WTC11 (cell line): Measurements from ENCODE around the gene KIAA0232. TPM values are rescaled to one million over a fixed set of nuclear protein-coding genes. Genes with fewer than 3 reads are reported as not detected.

Experiments used
- ATAC-seq: fragments of 200-7000 bp; cut with Tn5 transposase; 2 replicates; pipeline ENCODE4 v1.10.0; 2021; ENCODE audit warnings: mild to moderate bottlenecking, moderate library complexity
- CTCF ChIA-PET: fragments of 300-600 bp; sonication (Branson Sonifier 250); formaldehyde crosslinking; loops from one replicate; lab custom pipeline; 2021; ENCODE audit warnings: antibody characterized with exemption; lab: Charles Lee
- POLR2A ChIA-PET: fragments of 350-600 bp; sonication (Branson Sonifier 250); formaldehyde crosslinking; loops from one replicate; lab custom pipeline; 2021; ENCODE audit warnings: antibody characterized with exemption; lab: Charles Lee
- DNase-seq: peaks from one replicate; pipeline ENCODE4 v3.0.0; 2021; ENCODE audit warnings: low spot score
- H3K27ac Mint-ChIP-seq: 2 replicates; pipeline ENCODE4 v1.8.0; 2021; ENCODE audit warnings: mixed read lengths
- H3K27me3 Mint-ChIP-seq: 2 replicates; pipeline ENCODE4 v1.8.0; 2021; ENCODE audit warnings: low read depth, mild to moderate bottlenecking, moderate library complexity, mixed read lengths
- H3K36me3 Mint-ChIP-seq: 2 replicates; pipeline ENCODE4 v1.8.0; 2021; ENCODE audit warnings: mixed read lengths
- H3K4me1 Mint-ChIP-seq: 2 replicates; pipeline ENCODE4 v1.8.0; 2022; ENCODE audit warnings: mixed read lengths
- H3K4me3 Mint-ChIP-seq: 2 replicates; pipeline ENCODE4 v1.8.0; 2021; ENCODE audit warnings: mild to moderate bottlenecking, moderate library complexity, mixed read lengths
- H3K9me3 Mint-ChIP-seq: 2 replicates; pipeline ENCODE4 v1.8.0; 2021; ENCODE audit warnings: mixed read lengths
- CREM ChIP-seq: sonication (generic); formaldehyde crosslinking; IDR thresholded peaks from 2 replicates; pipeline ENCODE4 v1.8.1; 2022; ENCODE audit warnings: mild to moderate bottlenecking, missing genetic modification reagents, moderate library complexity
- ELF4 ChIP-seq: sonication (generic); formaldehyde crosslinking; IDR thresholded peaks from 2 replicates; pipeline ENCODE4 v1.8.1; 2022; ENCODE audit warnings: low read depth, mild to moderate bottlenecking, moderate library complexity, missing genetic modification reagents
- ESRRA ChIP-seq: sonication (generic); formaldehyde crosslinking; IDR thresholded peaks from 2 replicates; pipeline ENCODE4 v1.8.1; 2022; ENCODE audit warnings: mild to moderate bottlenecking, missing genetic modification reagents, borderline replicate concordance
- FOXJ3 ChIP-seq: sonication (generic); formaldehyde crosslinking; IDR thresholded peaks from 2 replicates; pipeline ENCODE4 v1.9.0; 2021; ENCODE audit warnings: missing genetic modification reagents, mild to moderate bottlenecking, borderline replicate concordance
- FOXP1 ChIP-seq: sonication (generic); formaldehyde crosslinking; IDR thresholded peaks from 2 replicates; pipeline ENCODE4 v1.8.0; 2022; ENCODE audit warnings: missing genetic modification reagents, mild to moderate bottlenecking, moderate library complexity, borderline replicate concordance
- GABPB1 ChIP-seq: sonication (generic); formaldehyde crosslinking; IDR thresholded peaks from 2 replicates; pipeline ENCODE4 v1.8.1; 2023; ENCODE audit warnings: mild to moderate bottlenecking, missing genetic modification reagents
- SOX15 ChIP-seq: fragments of 250-450 bp; sonication (Bioruptor Pico); IDR thresholded peaks from 2 replicates; pipeline ENCODE4 v1.9.0; 2021; ENCODE audit warnings: mild to moderate bottlenecking
- ZNF121 ChIP-seq: sonication (generic); formaldehyde crosslinking; IDR thresholded peaks from 2 replicates; pipeline ENCODE4 v1.8.0; 2023; ENCODE audit warnings: missing genetic modification reagents
- ZNF263 ChIP-seq: sonication (generic); formaldehyde crosslinking; IDR thresholded peaks from 2 replicates; pipeline ENCODE4 v1.8.1; 2022; ENCODE audit warnings: low read depth, mild to moderate bottlenecking, moderate library complexity, missing genetic modification reagents
- ZNF317 ChIP-seq: sonication (generic); formaldehyde crosslinking; IDR thresholded peaks from 2 replicates; pipeline ENCODE4 v1.8.1; 2023; ENCODE audit warnings: low read depth, mild to moderate bottlenecking, moderate library complexity, missing genetic modification reagents, borderline replicate concordance
- ZNF416 ChIP-seq: fragments of 250-450 bp; sonication (Bioruptor Pico); IDR thresholded peaks from 2 replicates; pipeline ENCODE4 v1.9.0; 2021; ENCODE audit warnings: mild to moderate bottlenecking, inconsistent platforms
- total RNA-seq: library from RNA; stranded (reverse); gene quantifications from 3 replicates; pipeline ENCODE4 v1.2.3, GENCODE V29; 2021
- TF ChIP-seq, protein P1 (sequence below): sonication (generic); formaldehyde crosslinking; IDR thresholded peaks from 2 replicates; pipeline ENCODE4 v1.8.1; 2022; ENCODE audit warnings: low read depth, mild to moderate bottlenecking, moderate library complexity, missing genetic modification reagents, borderline replicate concordance
- TF ChIP-seq, protein P2 (sequence below): sonication (generic); formaldehyde crosslinking; IDR thresholded peaks from 2 replicates; pipeline ENCODE4 v1.8.1; 2023; ENCODE audit warnings: mild to moderate bottlenecking, moderate library complexity, missing genetic modification reagents
- TF ChIP-seq, protein P3 (sequence below): sonication (generic); formaldehyde crosslinking; conservative IDR thresholded peaks from 2 replicates; pipeline ENCODE4 v1.8.1; 2023; ENCODE audit warnings: mild to moderate bottlenecking, low read depth, missing genetic modification reagents, moderate library complexity
- TF ChIP-seq, protein P4 (sequence below): fragments of 250-450 bp; sonication (Bioruptor Pico); IDR thresholded peaks from 2 replicates; pipeline ENCODE4 v1.8.0; 2021; ENCODE audit warnings: mild to moderate bottlenecking
- TF ChIP-seq, protein P5 (sequence below): fragments of 250-450 bp; sonication (Bioruptor Pico); conservative IDR thresholded peaks from 2 replicates; pipeline ENCODE4 v1.9.0; 2021; ENCODE audit warnings: mild to moderate bottlenecking
- TF ChIP-seq, protein P6 (sequence below): sonication (generic); formaldehyde crosslinking; IDR thresholded peaks from 2 replicates; pipeline ENCODE4 v1.8.0; 2022; ENCODE audit warnings: mild to moderate bottlenecking, missing genetic modification reagents
- TF ChIP-seq, protein P7 (sequence below): sonication (generic); formaldehyde crosslinking; IDR thresholded peaks from 2 replicates; pipeline ENCODE4 v1.8.0; 2022; ENCODE audit warnings: missing genetic modification reagents
- TF ChIP-seq, protein P8 (sequence below): sonication (generic); formaldehyde crosslinking; IDR thresholded peaks from 2 replicates; pipeline ENCODE4 v1.8.1; 2023; ENCODE audit warnings: mild to moderate bottlenecking, missing genetic modification reagents, moderate library complexity

The KIAA0232 gene
- total RNA-seq, 1 experiment from 2014 or later, result 23.2 TPM

DNA sequence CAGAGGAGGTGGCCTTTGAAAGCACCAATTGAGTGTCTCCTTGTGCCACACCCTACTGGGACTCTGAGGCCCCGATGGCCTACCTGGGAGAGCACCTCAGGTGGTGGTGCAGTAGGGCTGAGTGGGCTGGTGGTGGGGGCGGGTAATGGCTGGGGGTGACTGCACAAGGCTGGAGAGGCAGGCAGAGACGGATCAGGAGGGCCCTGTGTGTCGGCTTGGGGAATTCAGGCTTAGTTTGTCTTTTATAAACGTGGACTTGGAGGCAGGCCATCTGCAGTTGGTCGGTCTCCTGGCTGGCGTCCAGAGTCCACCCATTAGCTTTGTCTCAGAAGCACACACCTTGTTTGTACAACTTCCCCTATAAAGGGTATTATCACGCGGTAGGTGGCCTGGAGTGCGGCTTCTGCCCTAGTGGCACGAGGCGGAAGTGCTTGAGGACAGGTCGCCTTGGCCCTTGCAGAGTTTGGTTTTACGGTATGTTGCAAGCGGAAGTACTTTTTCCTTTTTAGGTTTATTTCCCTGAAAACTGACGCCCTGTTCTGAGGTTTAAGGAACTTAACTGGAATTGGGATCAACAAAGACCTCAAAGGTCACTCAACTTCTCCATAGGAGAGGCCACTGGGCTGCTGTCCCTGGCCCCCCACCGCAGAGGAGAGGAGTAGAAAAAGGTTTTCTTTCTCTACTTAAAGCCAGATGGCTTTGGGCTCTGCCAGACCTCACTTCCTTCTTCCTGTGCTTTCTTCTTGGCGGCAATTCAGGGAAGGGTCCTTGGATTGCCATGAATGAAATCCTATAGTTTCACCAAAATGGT, 135.1 kb downstream of the KIAA0232 start (continued):
- TF ChIP-seq, protein P1, sequence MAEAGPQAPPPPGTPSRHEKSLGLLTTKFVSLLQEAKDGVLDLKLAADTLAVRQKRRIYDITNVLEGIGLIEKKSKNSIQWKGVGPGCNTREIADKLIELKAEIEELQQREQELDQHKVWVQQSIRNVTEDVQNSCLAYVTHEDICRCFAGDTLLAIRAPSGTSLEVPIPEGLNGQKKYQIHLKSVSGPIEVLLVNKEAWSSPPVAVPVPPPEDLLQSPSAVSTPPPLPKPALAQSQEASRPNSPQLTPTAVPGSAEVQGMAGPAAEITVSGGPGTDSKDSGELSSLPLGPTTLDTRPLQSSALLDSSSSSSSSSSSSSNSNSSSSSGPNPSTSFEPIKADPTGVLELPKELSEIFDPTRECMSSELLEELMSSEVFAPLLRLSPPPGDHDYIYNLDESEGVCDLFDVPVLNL, result no peak
- TF ChIP-seq, protein P2, sequence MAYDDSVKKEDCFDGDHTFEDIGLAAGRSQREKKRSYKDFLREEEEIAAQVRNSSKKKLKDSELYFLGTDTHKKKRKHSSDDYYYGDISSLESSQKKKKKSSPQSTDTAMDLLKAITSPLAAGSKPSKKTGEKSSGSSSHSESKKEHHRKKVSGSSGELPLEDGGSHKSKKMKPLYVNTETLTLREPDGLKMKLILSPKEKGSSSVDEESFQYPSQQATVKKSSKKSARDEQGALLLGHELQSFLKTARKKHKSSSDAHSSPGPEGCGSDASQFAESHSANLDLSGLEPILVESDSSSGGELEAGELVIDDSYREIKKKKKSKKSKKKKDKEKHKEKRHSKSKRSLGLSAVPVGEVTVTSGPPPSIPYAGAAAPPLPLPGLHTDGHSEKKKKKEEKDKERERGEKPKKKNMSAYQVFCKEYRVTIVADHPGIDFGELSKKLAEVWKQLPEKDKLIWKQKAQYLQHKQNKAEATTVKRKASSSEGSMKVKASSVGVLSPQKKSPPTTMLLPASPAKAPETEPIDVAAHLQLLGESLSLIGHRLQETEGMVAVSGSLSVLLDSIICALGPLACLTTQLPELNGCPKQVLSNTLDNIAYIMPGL (CRISPR knock-in tag), result no peak

DNA sequence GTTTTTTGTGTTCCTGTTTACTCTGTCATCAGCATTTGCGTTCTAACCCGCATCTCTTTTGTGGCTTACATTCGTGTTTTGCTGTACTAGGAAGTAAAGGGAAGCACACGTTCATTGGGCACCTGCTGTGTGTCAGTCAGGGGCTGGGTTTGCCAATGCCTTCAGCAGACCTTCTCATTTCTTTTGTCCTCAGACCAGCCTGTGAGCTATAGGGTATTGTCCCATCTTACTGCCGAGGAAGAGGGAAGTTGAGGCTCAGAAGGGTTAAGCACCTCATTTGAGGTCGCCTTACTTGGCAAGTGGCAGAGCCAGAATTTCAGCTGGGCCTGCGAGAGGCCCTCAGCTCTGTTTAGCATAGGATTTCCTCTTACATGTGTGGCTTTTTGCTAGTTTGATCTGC, 135.8 kb downstream of the KIAA0232 start:
- no peaks in the 10 kb centered on the region for H3K36me3 Mint-ChIP-seq
- ATAC-seq, result no peak
- POLR2A ChIA-PET, result interaction anchor here (0.7 kb wide), 1 partner anchor 9 kb away, joined by 3 read pairs; the partner anchor contains the start of gene TBC1D14
- no peaks in the 10 kb centered on the region for H3K9me3 Mint-ChIP-seq
- peak overlapping the region; percentile 81 for H3K27ac Mint-ChIP-seq
- H3K27me3 Mint-ChIP-seq, result no peaks in the 10 kb centered on the region
- H3K4me1 Mint-ChIP-seq, result peaks cover 32% of the 10 kb centered on the region
- DNase-seq, result no peak
- no peak overlapping the region for H3K4me3 Mint-ChIP-seq
- CTCF ChIA-PET, result interaction anchor here (0.8 to 3.1 kb wide), 3 partner anchors 9 to 55 kb away, joined by 3 to 17 read pairs (median 4); no protein-coding TSS in a partner anchor
- TF ChIP-seq SOX15 (CRISPR knock-in tag), result no peak
- TF ChIP-seq, protein P3, sequence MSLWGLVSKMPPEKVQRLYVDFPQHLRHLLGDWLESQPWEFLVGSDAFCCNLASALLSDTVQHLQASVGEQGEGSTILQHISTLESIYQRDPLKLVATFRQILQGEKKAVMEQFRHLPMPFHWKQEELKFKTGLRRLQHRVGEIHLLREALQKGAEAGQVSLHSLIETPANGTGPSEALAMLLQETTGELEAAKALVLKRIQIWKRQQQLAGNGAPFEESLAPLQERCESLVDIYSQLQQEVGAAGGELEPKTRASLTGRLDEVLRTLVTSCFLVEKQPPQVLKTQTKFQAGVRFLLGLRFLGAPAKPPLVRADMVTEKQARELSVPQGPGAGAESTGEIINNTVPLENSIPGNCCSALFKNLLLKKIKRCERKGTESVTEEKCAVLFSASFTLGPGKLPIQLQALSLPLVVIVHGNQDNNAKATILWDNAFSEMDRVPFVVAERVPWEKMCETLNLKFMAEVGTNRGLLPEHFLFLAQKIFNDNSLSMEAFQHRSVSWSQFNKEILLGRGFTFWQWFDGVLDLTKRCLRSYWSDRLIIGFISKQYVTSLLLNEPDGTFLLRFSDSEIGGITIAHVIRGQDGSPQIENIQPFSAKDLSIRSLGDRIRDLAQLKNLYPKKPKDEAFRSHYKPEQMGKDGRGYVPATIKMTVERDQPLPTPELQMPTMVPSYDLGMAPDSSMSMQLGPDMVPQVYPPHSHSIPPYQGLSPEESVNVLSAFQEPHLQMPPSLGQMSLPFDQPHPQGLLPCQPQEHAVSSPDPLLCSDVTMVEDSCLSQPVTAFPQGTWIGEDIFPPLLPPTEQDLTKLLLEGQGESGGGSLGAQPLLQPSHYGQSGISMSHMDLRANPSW, result no peak
- no peak for TF ChIP-seq ZNF317 (CRISPR knock-in tag)
- no peak for TF ChIP-seq FOXP1 (CRISPR knock-in tag)
- no peak for TF ChIP-seq GABPB1 (CRISPR knock-in tag)
- no peak for TF ChIP-seq FOXJ3
- TF ChIP-seq, protein P4, sequence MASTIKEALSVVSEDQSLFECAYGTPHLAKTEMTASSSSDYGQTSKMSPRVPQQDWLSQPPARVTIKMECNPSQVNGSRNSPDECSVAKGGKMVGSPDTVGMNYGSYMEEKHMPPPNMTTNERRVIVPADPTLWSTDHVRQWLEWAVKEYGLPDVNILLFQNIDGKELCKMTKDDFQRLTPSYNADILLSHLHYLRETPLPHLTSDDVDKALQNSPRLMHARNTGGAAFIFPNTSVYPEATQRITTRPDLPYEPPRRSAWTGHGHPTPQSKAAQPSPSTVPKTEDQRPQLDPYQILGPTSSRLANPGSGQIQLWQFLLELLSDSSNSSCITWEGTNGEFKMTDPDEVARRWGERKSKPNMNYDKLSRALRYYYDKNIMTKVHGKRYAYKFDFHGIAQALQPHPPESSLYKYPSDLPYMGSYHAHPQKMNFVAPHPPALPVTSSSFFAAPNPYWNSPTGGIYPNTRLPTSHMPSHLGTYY (CRISPR knock-in tag), result no peak
- TF ChIP-seq ESRRA, result no peak; the same call in 1 of the 2 replicates
- TF ChIP-seq ELF4 (CRISPR knock-in tag), result no peak
- TF ChIP-seq, protein P5, sequence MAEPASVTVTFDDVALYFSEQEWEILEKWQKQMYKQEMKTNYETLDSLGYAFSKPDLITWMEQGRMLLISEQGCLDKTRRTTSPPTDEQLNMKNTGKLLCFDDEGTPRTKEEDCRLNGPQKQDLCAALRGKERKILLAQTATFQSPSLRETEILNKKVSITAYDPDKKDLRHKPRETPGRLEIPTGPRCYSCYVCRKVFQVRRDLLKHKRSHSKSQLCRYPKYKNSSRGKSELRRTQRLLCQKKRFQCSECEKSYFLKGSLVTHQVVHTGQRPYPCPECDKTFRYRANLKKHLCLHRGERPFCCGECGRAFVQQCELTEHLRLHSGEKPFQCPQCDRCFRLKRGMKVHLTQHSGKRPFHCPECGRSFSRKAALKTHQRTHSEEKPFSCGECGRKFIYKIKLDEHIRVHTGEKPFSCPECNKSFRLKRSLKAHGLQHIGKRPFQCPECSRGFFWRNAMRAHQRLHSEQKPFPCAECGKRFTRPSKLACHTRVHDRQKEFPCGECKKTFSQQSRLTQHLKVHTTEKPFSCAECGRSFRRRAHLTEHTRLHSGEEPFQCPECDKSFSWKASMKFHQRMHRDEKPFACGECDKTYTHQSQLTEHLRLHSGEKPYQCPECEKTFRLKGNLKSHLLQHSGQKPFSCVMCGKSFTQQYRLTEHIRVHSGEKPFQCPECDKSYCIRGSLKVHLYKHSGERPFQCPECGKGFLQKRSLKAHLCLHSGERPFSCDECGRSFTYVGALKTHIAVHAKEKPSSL (CRISPR knock-in tag), result no peak
- TF ChIP-seq, protein P6, sequence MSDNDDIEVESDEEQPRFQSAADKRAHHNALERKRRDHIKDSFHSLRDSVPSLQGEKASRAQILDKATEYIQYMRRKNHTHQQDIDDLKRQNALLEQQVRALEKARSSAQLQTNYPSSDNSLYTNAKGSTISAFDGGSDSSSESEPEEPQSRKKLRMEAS (CRISPR knock-in tag), result no peak
- no peak for TF ChIP-seq ZNF416
- TF ChIP-seq CREM (CRISPR knock-in tag), result no peak
- TF ChIP-seq, protein P7, sequence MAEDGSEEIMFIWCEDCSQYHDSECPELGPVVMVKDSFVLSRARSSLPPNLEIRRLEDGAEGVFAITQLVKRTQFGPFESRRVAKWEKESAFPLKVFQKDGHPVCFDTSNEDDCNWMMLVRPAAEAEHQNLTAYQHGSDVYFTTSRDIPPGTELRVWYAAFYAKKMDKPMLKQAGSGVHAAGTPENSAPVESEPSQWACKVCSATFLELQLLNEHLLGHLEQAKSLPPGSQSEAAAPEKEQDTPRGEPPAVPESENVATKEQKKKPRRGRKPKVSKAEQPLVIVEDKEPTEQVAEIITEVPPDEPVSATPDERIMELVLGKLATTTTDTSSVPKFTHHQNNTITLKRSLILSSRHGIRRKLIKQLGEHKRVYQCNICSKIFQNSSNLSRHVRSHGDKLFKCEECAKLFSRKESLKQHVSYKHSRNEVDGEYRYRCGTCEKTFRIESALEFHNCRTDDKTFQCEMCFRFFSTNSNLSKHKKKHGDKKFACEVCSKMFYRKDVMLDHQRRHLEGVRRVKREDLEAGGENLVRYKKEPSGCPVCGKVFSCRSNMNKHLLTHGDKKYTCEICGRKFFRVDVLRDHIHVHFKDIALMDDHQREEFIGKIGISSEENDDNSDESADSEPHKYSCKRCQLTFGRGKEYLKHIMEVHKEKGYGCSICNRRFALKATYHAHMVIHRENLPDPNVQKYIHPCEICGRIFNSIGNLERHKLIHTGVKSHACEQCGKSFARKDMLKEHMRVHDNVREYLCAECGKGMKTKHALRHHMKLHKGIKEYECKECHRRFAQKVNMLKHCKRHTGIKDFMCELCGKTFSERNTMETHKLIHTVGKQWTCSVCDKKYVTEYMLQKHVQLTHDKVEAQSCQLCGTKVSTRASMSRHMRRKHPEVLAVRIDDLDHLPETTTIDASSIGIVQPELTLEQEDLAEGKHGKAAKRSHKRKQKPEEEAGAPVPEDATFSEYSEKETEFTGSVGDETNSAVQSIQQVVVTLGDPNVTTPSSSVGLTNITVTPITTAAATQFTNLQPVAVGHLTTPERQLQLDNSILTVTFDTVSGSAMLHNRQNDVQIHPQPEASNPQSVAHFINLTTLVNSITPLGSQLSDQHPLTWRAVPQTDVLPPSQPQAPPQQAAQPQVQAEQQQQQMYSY, result no peak
- TF ChIP-seq ZNF121 (CRISPR knock-in tag), result no peak
- no peak for TF ChIP-seq ZNF263 (CRISPR knock-in tag)
- TF ChIP-seq, protein P8, sequence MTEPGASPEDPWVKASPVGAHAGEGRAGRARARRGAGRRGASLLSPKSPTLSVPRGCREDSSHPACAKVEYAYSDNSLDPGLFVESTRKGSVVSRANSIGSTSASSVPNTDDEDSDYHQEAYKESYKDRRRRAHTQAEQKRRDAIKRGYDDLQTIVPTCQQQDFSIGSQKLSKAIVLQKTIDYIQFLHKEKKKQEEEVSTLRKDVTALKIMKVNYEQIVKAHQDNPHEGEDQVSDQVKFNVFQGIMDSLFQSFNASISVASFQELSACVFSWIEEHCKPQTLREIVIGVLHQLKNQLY (CRISPR knock-in tag), result no peak
